Brain microvascular endothelial cell (primary cell): ENCODE results near the gene RFC3.

Source experiments
- DNase-seq: peaks from one replicate; pipeline ENCODE4 v3.0.0-alpha.2; 2020
- H3K27ac ChIP-seq: fragments of 250-450 bp; sonication (Bioruptor Pico); 2 replicates; pipeline ENCODE4 v1.5.1; 2020; ENCODE audit warnings: mild to moderate bottlenecking, moderate library complexity
- H3K27me3 ChIP-seq: fragments of 250-450 bp; sonication (Bioruptor Pico); replicated peaks from 2 replicates; pipeline ENCODE4 v1.5.1; 2020; ENCODE audit warnings: mild to moderate bottlenecking
- H3K36me3 ChIP-seq: fragments of 250-450 bp; sonication (Bioruptor Pico); replicated peaks from 2 replicates; pipeline ENCODE4 v1.5.1; 2020; ENCODE audit warnings: mild to moderate bottlenecking
- H3K4me3 ChIP-seq: 2 replicates; pipeline ENCODE4 v1.5.1; 2011; ENCODE audit warnings: low read depth, mild to moderate bottlenecking, control low read depth, low read length, moderate library complexity
- CTCF ChIP-seq: IDR thresholded peaks from 2 replicates; pipeline ENCODE4 v1.5.1; 2011; ENCODE audit warnings: low read depth, mild to moderate bottlenecking, moderate library complexity, low read length, control low read depth, inconsistent platforms; ENCODE audit errors: missing control alignments
- in situ Hi-C: cut with HindIII; loops from 2 replicates; pipeline ENCODE4 v1.10.0; 2017; ENCODE audit warnings: low sequenced_read_pairs, low pct_ligation_motif_present

RFC3 gene

GRCh38 chr13:33817513-33817900 lies 442 bp upstream of the RFC3 start:
- Histone ChIP-seq H3K27me3 (no peaks in the 10 kb centered on the region), H3K4me3 (peak overlapping the region; percentile 79), H3K36me3 (no peaks in the 10 kb centered on the region), H3K27ac (peak overlapping the region; percentile 72)
- no peak for DNase-seq
- TF ChIP-seq CTCF = no peak
- in situ Hi-C loops = no loop called here

- Histone ChIP-seq H3K4me3 (no peak overlapping the region), H3K27ac (no peak overlapping the region), H3K27me3 (no peaks in the 10 kb centered on the region), H3K36me3 (no peaks in the 10 kb centered on the region)
- no peak for TF ChIP-seq CTCF
- DNase-seq = no peak
- in situ Hi-C loops = no loop called here
Measured at GRCh38 chr13:33825083-33825482, 7.1 kb downstream of the RFC3 start.

- in situ Hi-C loops = no loop called here
- no peak for DNase-seq
- Histone ChIP-seq H3K4me3 (no peak overlapping the region), H3K27me3 (no peaks in the 10 kb centered on the region), H3K36me3 (no peaks in the 10 kb centered on the region), H3K27ac (no peak overlapping the region)
- no peak for TF ChIP-seq CTCF
Measured at GRCh38 chr13:33827139-33827538, 9.2 kb downstream of the RFC3 start.

GRCh38 chr13:33828431-33829129 lies 10.6 kb downstream of the RFC3 start:
- no peak overlapping the region for H3K27ac ChIP-seq
- H3K27me3 ChIP-seq = no peaks in the 10 kb centered on the region
- no peak for TF ChIP-seq CTCF
- no peaks in the 10 kb centered on the region for H3K36me3 ChIP-seq
- H3K4me3 ChIP-seq = no peak overlapping the region
- no peak for DNase-seq
- in situ Hi-C loops = no loop called here

GRCh38 chr13:33832872-33833271 lies 14.9 kb downstream of the RFC3 start:
- Histone ChIP-seq H3K4me3 (no peak overlapping the region), H3K36me3 (peaks cover 2% of the 10 kb centered on the region), H3K27me3 (no peaks in the 10 kb centered on the region), H3K27ac (no peak overlapping the region)
- no peak for DNase-seq
- in situ Hi-C loops = no loop called here
- no peak for TF ChIP-seq CTCF

GRCh38 chr13:33838647-33839046 lies 20.7 kb downstream of the RFC3 start:
- DNase-seq = no peak
- in situ Hi-C loops = no loop called here
- peaks cover 2% of the 10 kb centered on the region for H3K36me3 ChIP-seq
- no peak overlapping the region for H3K27ac ChIP-seq
- TF ChIP-seq CTCF = no peak
- no peaks in the 10 kb centered on the region for H3K27me3 ChIP-seq
- no peak overlapping the region for H3K4me3 ChIP-seq
